ENCODE data around the gene ATP6V0D1. TPM values are rescaled to one million over a fixed set of nuclear protein-coding genes. Genes with fewer than 3 reads are reported as not detected.

The ATP6V0D1 gene
- total and polyA plus RNA-seq, 2 of the 4 experiments (the other 2 are of a cell fraction), result 112 to 124 TPM

GRCh38 chr16:67468731-67469130 lies 12.2 kb downstream of the ATP6V0D1 start:
- Histone ChIP-seq H4K91ac (ENCODE audit: insufficient read depth, low read depth, low read length) (no peak overlapping the region), H3K18ac (ENCODE audit: low read depth, low read length) (no peak overlapping the region), H3K9me1 (ENCODE audit: insufficient read depth, low read length) (peaks cover 11% of the 10 kb centered on the region), H3K4me3 (ENCODE audit: insufficient read depth, low read depth, low read length) (no peak overlapping the region), H2BK120ac (ENCODE audit: low read depth, low read length) (no peak overlapping the region), H3K14ac (replicated peaks; ENCODE audit: low read depth, low read length) (no peak overlapping the region), H3K4me2 (ENCODE audit: low read depth, low read length) (no peak overlapping the region), H3K9me3 (ENCODE audit: control insufficient read depth, insufficient read depth, low read length) (no peaks in the 10 kb centered on the region), H3K9ac (ENCODE audit: low read depth, low read length) (no peak overlapping the region), H2BK20ac (ENCODE audit: low read depth, low read length) (no peak overlapping the region), H3K27ac (ENCODE audit: insufficient read depth, low read length) (no peak overlapping the region), H2BK15ac (ENCODE audit: low read depth, low read length) (no peak overlapping the region), H3K4ac (ENCODE audit: low read depth, low read length) (no peak overlapping the region), H2AK9ac (replicated peaks; ENCODE audit: low read depth, low read length, poor library complexity) (no peak overlapping the region), H3K4me1 (ENCODE audit: control insufficient read depth, insufficient read depth, low read length) (peaks cover 5% of the 10 kb centered on the region), H2AFZ (replicated peaks; ENCODE audit: low read length, poor library complexity) (no peak overlapping the region), H3K23ac (ENCODE audit: low read depth, low read length) (no peak overlapping the region), H4K5ac (ENCODE audit: low read depth, low read length) (no peak overlapping the region), H3K79me1 (ENCODE audit: low read depth in 1 of 2, low read length in 2 of 2) (peaks cover 25 to 86% of the 10 kb centered on the region in 2 experiments), H3K36me3 (ENCODE audit: control insufficient read depth, insufficient read depth, low read length) (no peaks in the 10 kb centered on the region), H3K27me3 (ENCODE audit: control insufficient read depth, insufficient read depth, low read length) (no peaks in the 10 kb centered on the region), H2BK5ac (ENCODE audit: low read depth, low read length, poor library complexity, severe bottlenecking) (no peak overlapping the region), H4K20me1 (ENCODE audit: insufficient read depth, low read length) (peaks cover 92% of the 10 kb centered on the region), H3K56ac (ENCODE audit: extremely low read depth, insufficient read depth, low read length) (no peak overlapping the region), H4K8ac (ENCODE audit: low read depth in 2 of 2, low read length in 2 of 2) (no peak overlapping the region), H2AK5ac (ENCODE audit: low read depth, low read length) (no peak overlapping the region)
- no peak for DNase-seq
- intact Hi-C loops (cut with micrococcal nuclease) (loop anchor here (5.0 kb wide), 2 partner anchors 96 to 121 kb away; no protein-coding TSS in a partner anchor), in situ Hi-C loops (cut with MboI; ENCODE audit: low sequenced_read_pairs) (no loop called here), dilution Hi-C loops (cut with HindIII; ENCODE audit: low sequenced_read_pairs, unreplicated experiment) (no loop called here)
- no TSS peak for BruUV-seq (replicated peaks)
- ChIA-PET POLR2A (ENCODE audit: unreplicated experiment) (no interaction called here), CTCF (no interaction called here)
- TF ChIP-seq RCOR1 (IDR thresholded peaks at IDR 0.05; ENCODE audit: insufficient replicate concordance, low read length), result no peak
- TF ChIP-seq RFX5 (IDR thresholded peaks at IDR 0.05; ENCODE audit: low read depth, low read length), result no peak
- no peak for TF ChIP-seq USF2 (IDR thresholded peaks at IDR 0.05; ENCODE audit: low read depth, low read length)
- TF ChIP-seq NFE2L2 (IDR thresholded peaks at IDR 0.05; ENCODE audit: low read depth, low read length), result no peak
- no peak for TF ChIP-seq POLR2A (IDR thresholded peaks at IDR 0.05; ENCODE audit: low read depth, low read length)
- TF ChIP-seq BHLHE40 (IDR thresholded peaks at IDR 0.05; ENCODE audit: low read depth, low read length), result no peak
- no peak for TF ChIP-seq MAZ (IDR thresholded peaks at IDR 0.05; ENCODE audit: borderline replicate concordance, low read depth, low read length)
- no peak for TF ChIP-seq SMC3 (IDR thresholded peaks at IDR 0.05; ENCODE audit: low read depth, low read length)
- no peak for TF ChIP-seq MXI1 (IDR thresholded peaks at IDR 0.05; ENCODE audit: borderline replicate concordance, low read depth, low read length)
- no peak for TF ChIP-seq CEBPB (IDR thresholded peaks at IDR 0.05; ENCODE audit: low read depth, low read length)
- TF ChIP-seq CHD1 (IDR thresholded peaks at IDR 0.05; ENCODE audit: low read depth, low read length), result no peak
- TF ChIP-seq RAD21 (IDR thresholded peaks at IDR 0.05; ENCODE audit: low read length), result no peak
- no peak for TF ChIP-seq CTCF (conservative IDR thresholded peaks at IDR 0.05; ENCODE audit: low read depth, low read length)
- no peak for ATAC-seq (ENCODE audit: low read depth)
- WGBS, 2 experiments (ENCODE audit: extremely low coverage in 2 of 2, insufficient read length in 1 of 2), result 93% methylated on average over 3 of the region's 5 CpGs; no CpG with 5 or more reads in 1 of the 2 experiments
